HG02885 (cell line): Measurements from ENCODE around the gene BEND7.

Source experiments
- ATAC-seq: cut with Tn5 transposase; IDR thresholded peaks from one replicate; pipeline ENCODE4 v1.9.1; 2021; ENCODE audit warnings: mild to moderate bottlenecking; ENCODE audit not compliant: unreplicated experiment, poor library complexity

BEND7 gene

GRCh38 chr10:13392701-13393100, 136.1 kb downstream of the BEND7 start:
- no peak for ATAC-seq
